Stimulated activated effector memory CD8-positive, alpha-beta T cell treated with anti-CD3 and anti-CD28 coated beads, Interleukin-12 subunit alpha, Interleukin-12 subunit beta, amount 100 ng/mL, for 72 hours (primary cell): Measurements from ENCODE around the gene KCNQ5.

ENCODE experiments used
- ATAC-seq: fragments of 150-1000 bp; cut with Tn5 transposase; 2 replicates; pipeline ENCODE4 v1.10.0; 2021
- DNase-seq, 2 donors: peaks; one replicate each; pipeline ENCODE4 v3.0.0; 2021 to 2022; ENCODE audit warnings: low spot score in 2 of 2
- H3K27ac Mint-ChIP-seq: one replicate; pipeline ENCODE4 v1.8.0; 2022; ENCODE audit warnings: mild to moderate bottlenecking, mixed read lengths
- H3K36me3 Mint-ChIP-seq: one replicate; pipeline ENCODE4 v1.8.0; 2022; ENCODE audit warnings: mild to moderate bottlenecking, mixed read lengths
- H3K4me1 Mint-ChIP-seq: one replicate; pipeline ENCODE4 v1.8.0; 2022; ENCODE audit warnings: mixed read lengths
- H3K4me3 Mint-ChIP-seq: one replicate; pipeline ENCODE4 v1.8.0; 2022; ENCODE audit warnings: mild to moderate bottlenecking, mixed read lengths
- H3K9me3 Mint-ChIP-seq: one replicate; pipeline ENCODE4 v1.8.0; 2022; ENCODE audit warnings: mixed read lengths

Gene KCNQ5

DNA sequence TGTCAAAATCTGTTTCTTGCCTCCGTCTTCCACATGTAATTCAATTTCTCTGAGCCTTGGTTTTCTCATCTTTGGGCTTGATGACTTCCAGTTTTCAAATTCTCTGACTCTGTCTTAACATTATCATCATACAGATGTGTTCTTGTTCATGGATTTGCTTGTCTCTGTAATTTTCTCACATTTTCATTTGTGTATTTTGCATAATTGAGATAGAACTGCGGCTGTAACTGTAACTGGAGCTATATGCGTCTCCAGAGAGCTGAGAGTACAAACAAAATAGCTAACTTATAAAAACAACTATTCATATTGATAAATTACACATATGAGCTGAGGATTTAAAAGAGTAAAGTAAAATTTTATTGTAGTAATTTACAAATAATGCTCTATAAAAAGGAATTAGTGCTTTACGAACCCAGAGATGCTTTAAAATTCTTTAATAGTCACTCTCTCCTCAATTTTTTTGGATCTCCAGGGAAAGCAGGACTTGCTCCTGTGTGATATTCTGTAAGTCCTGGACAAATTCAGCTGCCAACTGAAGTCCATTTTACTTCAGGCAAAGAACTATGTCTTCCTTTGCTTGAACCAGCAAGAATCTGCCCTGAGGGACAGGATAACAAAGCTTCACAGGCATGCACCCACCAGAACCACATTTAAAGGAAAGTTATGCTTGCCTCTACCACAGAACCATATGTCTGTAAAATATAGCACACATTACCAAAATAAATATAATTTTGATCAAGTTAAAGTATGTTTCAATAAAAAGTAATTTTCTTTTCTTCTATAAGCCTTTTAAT, 315.1 kb downstream of the KCNQ5 start:
- no peak overlapping the region for H3K4me3 Mint-ChIP-seq

GRCh38 chr6:72938104-72938503, 316.2 kb downstream of the KCNQ5 start:
- Mint-ChIP-seq H3K27ac (no peak overlapping the region), H3K4me3 (no peak overlapping the region), H3K36me3 (no peaks in the 10 kb centered on the region), H3K4me1 (no peaks in the 10 kb centered on the region), H3K9me3 (peaks cover 2% of the 10 kb centered on the region)
- no peak for ATAC-seq
- DNase-seq, result no peak

More for the DNA sequence above, 315.1 kb downstream of the KCNQ5 start:
- no peaks in the 10 kb centered on the region for H3K4me1 Mint-ChIP-seq
- no peak for ATAC-seq
- H3K36me3 Mint-ChIP-seq, result no peaks in the 10 kb centered on the region
- no peak overlapping the region for H3K27ac Mint-ChIP-seq
- DNase-seq, result no peak
- H3K9me3 Mint-ChIP-seq, result peaks cover 2% of the 10 kb centered on the region

DNA sequence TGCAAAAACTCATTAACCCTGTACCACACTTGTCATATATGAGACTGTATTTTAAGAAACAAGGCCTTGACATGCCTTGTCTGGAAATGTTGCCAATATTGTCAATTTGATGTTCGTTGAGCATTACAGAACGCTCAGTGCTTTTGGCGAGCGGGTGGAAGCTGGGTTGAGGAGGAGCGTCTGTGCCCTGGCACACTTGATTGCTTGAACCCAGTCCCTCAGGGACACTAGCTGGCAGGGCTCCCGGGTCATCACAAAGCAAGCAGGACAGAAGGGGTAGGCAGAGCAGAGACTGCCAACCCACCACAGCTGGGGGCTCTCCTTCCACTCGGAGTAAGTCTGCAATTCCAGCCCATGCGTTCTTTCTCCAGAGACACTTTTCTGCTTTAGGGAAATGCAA, 317.1 kb downstream of the KCNQ5 start:
- DNase-seq, result no peak
- H3K27ac Mint-ChIP-seq, result no peak overlapping the region
- H3K36me3 Mint-ChIP-seq, result no peaks in the 10 kb centered on the region
- no peak for ATAC-seq
- no peak overlapping the region for H3K4me3 Mint-ChIP-seq
- no peaks in the 10 kb centered on the region for H3K4me1 Mint-ChIP-seq
- peaks cover 2% of the 10 kb centered on the region for H3K9me3 Mint-ChIP-seq

DNA sequence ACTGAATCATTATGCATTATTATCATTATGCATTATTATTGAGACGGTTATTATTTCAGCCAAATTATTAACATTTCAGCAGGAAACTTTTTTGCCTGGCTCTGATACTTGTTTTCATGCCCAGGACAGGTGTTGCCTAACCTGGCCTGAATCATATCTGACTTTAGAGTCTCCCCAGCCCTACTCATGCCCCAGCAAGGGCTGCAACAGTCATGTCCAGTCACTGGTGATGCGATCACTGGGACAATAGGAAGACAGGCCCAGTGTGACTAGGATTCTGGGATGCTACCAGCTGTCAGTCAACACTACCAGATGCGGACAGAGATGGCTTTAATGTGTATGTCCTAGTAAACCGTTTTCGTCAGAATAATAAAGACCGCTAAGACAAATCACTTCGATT, 318.4 kb downstream of the KCNQ5 start:
- Mint-ChIP-seq H3K4me3 (no peak overlapping the region), H3K4me1 (no peaks in the 10 kb centered on the region), H3K36me3 (no peaks in the 10 kb centered on the region), H3K9me3 (peaks cover 2% of the 10 kb centered on the region), H3K27ac (no peak overlapping the region)
- DNase-seq (no peak), ATAC-seq (no peak)

DNA sequence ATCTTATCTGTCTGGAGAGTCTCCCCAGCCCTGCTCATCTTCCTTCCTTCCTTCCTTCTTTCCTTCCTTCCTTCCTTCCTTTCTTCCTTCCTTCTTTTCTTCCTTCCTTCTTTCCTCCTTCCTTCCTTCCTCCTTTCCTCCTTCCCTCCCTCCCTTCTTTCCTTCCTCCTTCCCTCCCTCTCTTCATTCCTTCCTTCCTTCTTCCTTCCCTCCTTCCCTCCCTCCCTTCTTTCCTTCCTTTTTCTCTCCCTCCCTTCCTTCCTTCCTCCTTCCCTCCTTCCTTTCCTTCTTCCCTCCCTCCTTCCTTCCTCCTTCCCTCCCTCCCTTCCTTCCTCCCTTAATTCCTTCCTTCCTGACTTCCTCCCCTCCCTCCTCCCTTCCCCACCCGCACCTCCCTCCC, 319.4 kb downstream of the KCNQ5 start:
- no peaks in the 10 kb centered on the region for H3K36me3 Mint-ChIP-seq
- H3K4me1 Mint-ChIP-seq, result no peaks in the 10 kb centered on the region
- no peak for DNase-seq
- ATAC-seq, result no peak
- no peak overlapping the region for H3K4me3 Mint-ChIP-seq
- H3K9me3 Mint-ChIP-seq, result peaks cover 2% of the 10 kb centered on the region
- H3K27ac Mint-ChIP-seq, result no peak overlapping the region

- Mint-ChIP-seq H3K9me3 (peaks cover under 1% of the 10 kb centered on the region), H3K36me3 (no peaks in the 10 kb centered on the region), H3K4me3 (no peak overlapping the region), H3K4me1 (no peaks in the 10 kb centered on the region), H3K27ac (no peak overlapping the region)
- ATAC-seq (no peak), DNase-seq (no peak)
Observed at GRCh38 chr6:72941751-72942150, 319.9 kb downstream of the KCNQ5 start.

DNA sequence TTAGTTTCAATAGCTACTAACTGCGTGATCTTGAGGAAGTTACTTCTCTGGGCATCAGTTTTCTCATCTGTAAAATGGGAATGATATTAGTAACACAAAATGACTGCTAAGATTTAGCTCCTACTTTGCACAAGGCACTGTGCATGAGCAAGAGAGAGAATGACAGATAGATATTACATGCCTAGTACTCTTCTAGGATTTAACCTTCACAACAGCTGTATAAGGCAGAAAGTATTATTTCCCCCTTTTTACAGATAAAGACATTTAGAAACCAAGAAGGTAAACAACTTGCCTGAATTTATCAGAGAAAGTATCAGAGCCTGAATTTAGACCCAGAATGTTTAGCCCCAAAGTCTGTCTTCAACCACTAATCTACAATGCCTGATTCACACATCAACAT, 321.8 kb downstream of the KCNQ5 start:
- Mint-ChIP-seq H3K27ac (no peak overlapping the region), H3K4me3 (no peak overlapping the region), H3K9me3 (no peaks in the 10 kb centered on the region), H3K4me1 (no peaks in the 10 kb centered on the region), H3K36me3 (no peaks in the 10 kb centered on the region)
- no peak for DNase-seq
- no peak for ATAC-seq

DNA sequence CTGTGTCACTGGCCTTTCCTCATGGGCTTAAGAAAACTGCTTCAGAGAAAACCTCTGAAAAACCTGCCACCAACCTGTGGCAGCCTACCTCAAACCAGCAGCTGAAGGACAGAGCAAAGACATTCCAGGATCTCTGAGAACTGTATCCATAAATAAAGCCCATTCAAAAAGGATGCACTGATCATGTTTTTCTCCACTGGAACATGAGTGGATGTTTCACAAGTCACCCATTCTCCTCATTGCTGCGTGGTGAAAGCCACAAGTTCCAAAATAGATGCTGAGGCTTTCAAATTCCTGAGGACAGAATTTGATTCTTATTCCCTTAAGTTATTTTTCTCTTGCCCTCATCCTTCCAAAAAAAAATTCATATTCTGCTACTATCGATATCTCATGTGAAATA, 322.8 kb downstream of the KCNQ5 start:
- ATAC-seq (no peak), DNase-seq (no peak)
- Mint-ChIP-seq H3K9me3 (no peaks in the 10 kb centered on the region), H3K4me3 (no peak overlapping the region), H3K36me3 (no peaks in the 10 kb centered on the region), H3K27ac (no peak overlapping the region), H3K4me1 (no peaks in the 10 kb centered on the region)

DNA sequence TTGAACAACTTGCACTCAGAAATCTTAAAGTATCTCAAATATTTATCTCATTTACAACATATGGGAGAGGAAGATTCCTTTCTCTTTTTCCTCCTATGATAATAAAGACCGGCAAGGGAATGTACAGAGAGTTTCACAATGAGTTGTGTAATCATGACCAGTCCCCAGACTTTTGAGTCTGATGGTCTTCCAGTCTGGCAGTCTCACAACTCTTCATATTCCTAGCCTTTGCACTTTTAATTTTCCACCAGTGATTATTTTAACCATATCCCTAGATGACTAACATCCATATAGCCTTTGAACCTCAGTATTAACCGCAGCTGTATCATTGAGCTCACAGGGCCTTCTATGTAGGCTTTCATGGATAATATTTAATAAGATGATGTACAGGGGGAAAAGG, 324.9 kb downstream of the KCNQ5 start:
- no peak overlapping the region for H3K4me3 Mint-ChIP-seq
- no peaks in the 10 kb centered on the region for H3K4me1 Mint-ChIP-seq
- ATAC-seq, result no peak
- DNase-seq, result no peak
- H3K27ac Mint-ChIP-seq, result no peak overlapping the region
- H3K36me3 Mint-ChIP-seq, result no peaks in the 10 kb centered on the region
- H3K9me3 Mint-ChIP-seq, result no peaks in the 10 kb centered on the region

DNA sequence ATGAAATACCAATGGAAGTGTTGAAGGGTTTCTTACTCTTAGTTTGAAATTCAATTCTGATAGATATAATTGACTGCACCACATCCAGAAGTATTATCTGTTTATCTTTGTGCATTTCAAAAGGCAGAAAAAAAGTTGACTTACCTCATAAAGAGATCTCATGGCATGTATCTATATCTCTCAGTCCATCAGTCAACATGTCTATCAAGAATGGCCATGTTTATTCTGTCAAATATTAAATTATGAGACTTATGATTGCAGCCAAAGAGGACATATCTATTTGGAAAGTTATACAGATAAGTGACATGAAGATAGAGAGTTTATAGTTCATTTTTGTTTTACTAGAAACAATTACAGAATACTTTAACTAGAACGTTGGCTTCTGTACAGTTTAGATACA, 325.7 kb downstream of the KCNQ5 start:
- H3K4me3 Mint-ChIP-seq, result no peak overlapping the region

DNA sequence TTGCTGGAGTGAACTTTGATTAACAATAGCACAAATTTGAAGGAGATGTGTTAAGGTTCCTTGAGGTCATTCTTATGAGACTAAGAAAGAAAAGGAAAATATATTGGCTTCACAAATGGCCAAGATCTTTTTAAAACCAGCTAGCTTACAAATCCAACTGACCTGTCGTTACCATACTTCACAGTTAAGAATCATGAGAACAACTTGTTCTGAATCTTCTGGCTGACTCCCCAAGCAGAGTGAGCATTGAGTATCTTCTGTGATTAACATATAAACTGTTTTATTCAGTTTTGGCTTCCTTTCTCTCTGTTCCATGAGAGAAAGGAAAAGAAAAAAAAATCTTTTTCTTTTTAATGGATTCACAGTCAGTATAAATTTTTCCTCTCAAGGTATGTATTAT, 326.3 kb downstream of the KCNQ5 start:
- ATAC-seq, result no peak
- Mint-ChIP-seq H3K36me3 (no peaks in the 10 kb centered on the region), H3K4me1 (no peaks in the 10 kb centered on the region), H3K27ac (no peak overlapping the region), H3K9me3 (no peaks in the 10 kb centered on the region), H3K4me3 (no peak overlapping the region)
- no peak for DNase-seq

More for the DNA sequence above, 325.7 kb downstream of the KCNQ5 start:
- H3K36me3 Mint-ChIP-seq, result no peaks in the 10 kb centered on the region
- no peak overlapping the region for H3K27ac Mint-ChIP-seq
- no peaks in the 10 kb centered on the region for H3K9me3 Mint-ChIP-seq
- no peaks in the 10 kb centered on the region for H3K4me1 Mint-ChIP-seq
- DNase-seq (no peak), ATAC-seq (no peak)

DNA sequence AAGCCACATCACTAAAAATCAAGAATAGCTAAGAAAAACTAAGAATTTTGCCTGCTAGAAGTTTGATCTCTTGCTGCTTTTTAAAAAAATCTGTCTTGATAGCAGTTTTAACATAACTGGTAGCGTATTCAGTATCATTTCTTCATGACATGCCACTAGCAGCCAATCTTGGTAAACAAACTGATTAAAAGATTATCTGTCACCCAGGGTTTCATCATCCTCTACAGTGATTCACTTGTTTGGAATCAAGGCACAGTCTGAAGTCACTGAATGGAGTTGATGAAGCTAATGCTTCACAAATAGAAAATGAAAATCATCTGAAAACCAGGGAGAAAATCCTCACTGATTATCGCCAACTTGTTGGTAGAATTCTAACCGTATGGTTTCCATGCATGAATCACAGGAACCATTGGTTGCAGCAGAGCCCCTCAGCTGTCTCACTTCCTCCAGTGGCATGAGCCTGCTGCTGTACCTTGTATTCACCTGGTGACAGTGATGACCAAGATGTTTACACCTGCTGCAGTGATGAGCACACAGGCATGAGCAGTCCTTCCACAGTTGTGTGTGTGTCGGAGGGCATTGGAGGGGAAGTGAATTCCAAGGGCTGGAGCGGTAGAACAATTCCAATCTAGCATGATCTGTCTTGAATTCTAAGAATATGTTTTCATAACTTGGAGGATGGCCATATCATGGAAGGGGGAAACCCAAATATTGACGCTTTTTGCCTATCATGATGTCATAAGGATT, 328.4 kb downstream of the KCNQ5 start:
- DNase-seq (no peak), ATAC-seq (no peak)
- H3K9me3 Mint-ChIP-seq, result no peaks in the 10 kb centered on the region
- no peak overlapping the region for H3K27ac Mint-ChIP-seq
- no peak overlapping the region for H3K4me3 Mint-ChIP-seq
- no peaks in the 10 kb centered on the region for H3K36me3 Mint-ChIP-seq
- H3K4me1 Mint-ChIP-seq, result no peaks in the 10 kb centered on the region

DNA sequence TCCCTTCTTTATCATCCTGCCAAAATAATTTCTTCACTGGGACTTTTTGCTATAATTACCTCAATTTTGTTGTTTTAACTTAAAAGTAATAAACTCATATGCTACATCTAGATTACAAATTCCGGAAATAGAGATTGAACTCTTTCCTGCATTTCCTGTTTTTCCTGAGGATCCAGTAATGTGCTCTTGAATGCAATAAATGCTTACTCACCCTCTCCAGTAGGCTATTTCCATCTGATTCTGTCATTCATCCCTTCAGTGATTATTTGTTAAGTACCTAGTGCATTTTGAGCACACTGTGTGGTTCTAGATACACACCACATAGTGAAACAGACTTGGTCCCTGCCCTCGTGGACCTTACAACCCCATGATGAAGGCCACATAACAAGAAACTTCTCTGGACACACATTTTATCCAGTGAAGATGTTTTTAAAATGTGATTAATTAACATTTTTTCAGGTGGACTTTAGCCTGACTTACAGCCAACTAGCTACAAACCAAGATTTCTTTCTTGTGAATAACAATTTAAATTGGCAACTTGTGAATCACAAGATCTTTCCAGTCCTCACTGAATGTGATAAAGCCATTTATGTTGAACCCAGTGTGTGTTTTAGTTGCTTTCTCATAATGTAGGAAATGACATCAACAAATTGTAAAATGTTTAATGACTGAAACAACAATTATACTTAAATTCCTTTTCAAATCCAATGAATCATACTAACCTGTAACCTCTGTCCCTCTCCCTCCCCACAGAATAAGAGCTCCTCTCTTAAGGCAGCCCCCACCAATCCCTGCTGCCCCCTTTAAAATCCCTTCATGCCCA, 331.2 kb downstream of the KCNQ5 start:
- no peak overlapping the region for H3K4me3 Mint-ChIP-seq
- no peak for DNase-seq
- no peaks in the 10 kb centered on the region for H3K9me3 Mint-ChIP-seq
- no peak overlapping the region for H3K27ac Mint-ChIP-seq
- H3K4me1 Mint-ChIP-seq, result no peaks in the 10 kb centered on the region
- no peaks in the 10 kb centered on the region for H3K36me3 Mint-ChIP-seq
- ATAC-seq, result no peak

- H3K36me3 Mint-ChIP-seq, result no peaks in the 10 kb centered on the region
- H3K9me3 Mint-ChIP-seq, result no peaks in the 10 kb centered on the region
- no peak overlapping the region for H3K4me3 Mint-ChIP-seq
- no peak overlapping the region for H3K27ac Mint-ChIP-seq
- no peaks in the 10 kb centered on the region for H3K4me1 Mint-ChIP-seq
- DNase-seq (no peak), ATAC-seq (no peak)
Observed at GRCh38 chr6:72953971-72954381, 332.1 kb downstream of the KCNQ5 start.

- H3K36me3 Mint-ChIP-seq, result no peaks in the 10 kb centered on the region
- no peak for ATAC-seq
- no peak overlapping the region for H3K4me3 Mint-ChIP-seq
- no peak for DNase-seq
- no peaks in the 10 kb centered on the region for H3K9me3 Mint-ChIP-seq
- H3K27ac Mint-ChIP-seq, result no peak overlapping the region
- H3K4me1 Mint-ChIP-seq, result no peaks in the 10 kb centered on the region
Observed at GRCh38 chr6:72954716-72955115, 332.9 kb downstream of the KCNQ5 start.
